ENCODE results near the gene SLC25A22. TPM values are rescaled to one million over a fixed set of nuclear protein-coding genes. Genes with fewer than 3 reads are reported as not detected.

Gene SLC25A22
- total and polyA plus RNA-seq, 9 of the 15 experiments (the other 6 are each of a cell fraction or from before 2014, with no cell fraction given) = 0.41 to 55.4 (median 11.4) TPM

GRCh38 chr11:809287-810039 is 11.4 kb upstream of the SLC25A22 start, which contains the start of gene RPLP2 (continued):
- peak; percentile 92 for TF ChIP-seq TFAP4 (CRISPR knock-in tag; IDR thresholded peaks at IDR 0.05; ENCODE audit: borderline replicate concordance)
- TF ChIP-seq ESRRA (IDR thresholded peaks at IDR 0.05; ENCODE audit: borderline replicate concordance, low read depth) = peak; percentile 93
- peak; percentile 35 for TF ChIP-seq GTF2B (IDR thresholded peaks at IDR 0.05; ENCODE audit: extremely low read depth, insufficient read length)
- TF ChIP-seq KAT7 (CRISPR knock-in tag; IDR thresholded peaks at IDR 0.05; ENCODE audit: borderline replicate concordance) = peak; percentile 75; the same call in 1 of the 2 replicates
- 0 out of 2 replicates have a peak, but pooled peaks have one; percentile 82 for TF ChIP-seq SMAD3 (CRISPR knock-in tag; conservative IDR thresholded peaks at IDR 0.05)
- TF ChIP-seq EWSR1 (IDR thresholded peaks at IDR 0.05; ENCODE audit: borderline replicate concordance, low read depth, partially characterized antibody) = no peak
- peak; percentile 83 for TF ChIP-seq PKNOX1 (IDR thresholded peaks at IDR 0.05)
- peak; percentile 44 to 79 (median 79) for TF ChIP-seq YY1 (IDR thresholded peaks at IDR 0.05; ENCODE audit: borderline replicate concordance in 1 of 3, control insufficient read depth in 1 of 3, extremely low read depth in 1 of 3, insufficient read depth in 3 of 3, insufficient read length in 1 of 3, insufficient replicate concordance in 2 of 3, low read depth in 1 of 3, low read length in 2 of 3)
- TF ChIP-seq FOXP4 (CRISPR knock-in tag; IDR thresholded peaks at IDR 0.05; ENCODE audit: borderline replicate concordance) = peak; percentile 87
- TF ChIP-seq TGIF2 (CRISPR knock-in tag; IDR thresholded peaks at IDR 0.05) = peak; percentile 49; the same call in 1 of the 2 replicates
- peak; percentile 83 for TF ChIP-seq ZBTB33 (CRISPR knock-in tag; IDR thresholded peaks at IDR 0.05)
- no peak for TF ChIP-seq NUFIP1 (IDR thresholded peaks at IDR 0.05; ENCODE audit: partially characterized antibody)
- TF ChIP-seq ZBED1 (IDR thresholded peaks at IDR 0.05) = peak; percentile 67; the same call in 1 of the 2 replicates
- peak; percentile 51 to 71; a peak in 3 of 4 replicates for TF ChIP-seq SRF (CRISPR knock-in tag; IDR thresholded peaks at IDR 0.05)
- TF ChIP-seq RBM14 (IDR thresholded peaks at IDR 0.05; ENCODE audit: borderline replicate concordance, insufficient read depth, low read depth, low read length) = 0 out of 2 replicates have a peak, but pooled peaks have one; percentile 62

Data from K562 (cell line).